Vagina (tissue), 2 donors: Measurements from ENCODE around the gene OXSR1. TPM values are rescaled to one million over a fixed set of nuclear protein-coding genes. Genes with fewer than 3 reads are reported as not detected.
"Not testable (repeated sequence)": the region's sequence is repeated elsewhere in the genome, so short reads cannot be mapped to it uniquely, and the experiment has no call there.

ENCODE experiments used
- DNase-seq, 2 donors: peaks; one replicate each; pipeline ENCODE4 v3.0.0-alpha.2; 2017; ENCODE audit errors: extremely low spot score in 2 of 2
- H3K27ac ChIP-seq: fragments of 200-600 bp; sonication (generic); one replicate; pipeline ENCODE4 v1.5.1; 2019
- H3K27me3 ChIP-seq: fragments of 200-600 bp; sonication (generic); one replicate; pipeline ENCODE4 v1.5.1; 2019
- H3K36me3 ChIP-seq, 2 donors: fragments of 200-600 bp; sonication (generic); one replicate each; pipeline ENCODE4 v1.5.1; 2017 to 2019
- H3K4me1 ChIP-seq: fragments of 200-600 bp; sonication (generic); one replicate; pipeline ENCODE4 v1.5.1; 2019
- H3K4me3 ChIP-seq, 2 donors: fragments of 200-600 bp; sonication (generic); 1 replicate in 1 of 2; 2 replicates in 1 of 2; pipeline ENCODE4 v1.5.1; 2016 to 2019
- H3K9me3 ChIP-seq: fragments of 200-600 bp; sonication (generic); one replicate; pipeline ENCODE4 v1.5.1; 2019
- POLR2A ChIP-seq, 2 donors: fragments of 450-650 bp; IDR thresholded peaks; one replicate each; pipeline ENCODE4 v1.6.1; 2017; ENCODE audit warnings: antibody characterized with exemption in 2 of 2, mild to moderate bottlenecking in 2 of 2, moderate library complexity in 2 of 2
- POLR2AphosphoS5 ChIP-seq, 2 donors: sonication (generic); formaldehyde crosslinking; IDR thresholded peaks; one replicate each; pipeline ENCODE4 v1.9.0; 2017; ENCODE audit warnings: antibody characterized with exemption in 2 of 2, mild to moderate bottlenecking in 2 of 2, low read depth in 1 of 2; ENCODE audit not compliant: insufficient read depth in 1 of 2
- intact Hi-C: fragments of 100-400 bp; cut with DNase I; formaldehyde crosslinking; loops from one replicate; pipeline ENCODE4 v1.15.1; 2023
- total RNA-seq: library from RNA; depleted of rRNA; stranded (reverse); fragments of >200 nt; gene quantifications from one replicate; pipeline ENCODE4 v1.2.3, GENCODE V29; 2016
- TF ChIP-seq, protein P1 (sequence below), 3 experiments: fragments of 450-650 bp in 2 of 3; fragments of 200-600 bp in 1 of 3; sonication (generic) in 1 of 3; IDR thresholded peaks; one replicate each; pipeline ENCODE4 v1.5.1; 2017 to 2019; ENCODE audit warnings: antibody characterized with exemption in 3 of 3, mild to moderate bottlenecking in 2 of 3, moderate library complexity in 2 of 3

Gene OXSR1
- total RNA-seq, 1 donor from 2014 or later = 22.8 TPM

DNA sequence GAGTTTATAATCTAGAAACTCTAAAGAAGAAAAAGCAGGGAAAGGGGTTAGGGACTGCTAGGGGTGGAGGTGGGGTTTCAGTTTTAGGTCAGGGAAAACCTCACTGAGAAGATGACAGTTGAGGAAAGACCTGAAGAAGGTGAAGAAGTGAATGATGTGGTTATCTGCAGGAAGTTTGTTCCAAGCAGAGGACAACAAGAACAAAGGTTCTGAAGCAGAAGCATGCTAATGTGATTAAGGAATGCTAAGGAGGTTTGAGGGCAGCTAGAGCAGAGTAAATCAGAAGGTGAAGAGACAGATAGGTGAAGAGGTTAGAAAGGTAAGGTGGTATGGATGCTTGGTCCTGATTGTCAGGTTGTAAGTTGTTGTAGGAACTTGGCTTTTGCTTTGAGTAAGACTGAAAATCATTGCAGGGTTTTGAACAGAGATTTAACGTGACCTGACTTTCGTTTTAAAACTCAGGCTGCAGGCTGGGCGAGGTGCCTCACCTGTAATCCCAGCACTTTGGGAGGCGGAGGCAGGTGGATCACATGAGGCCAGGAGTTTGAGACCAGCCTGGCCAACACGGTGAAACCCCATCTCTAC, 8.6 kb downstream of the OXSR1 start:
- Histone ChIP-seq H3K4me1 (peaks cover 25% of the 10 kb centered on the region), H3K27ac (no peak overlapping the region)

DNA sequence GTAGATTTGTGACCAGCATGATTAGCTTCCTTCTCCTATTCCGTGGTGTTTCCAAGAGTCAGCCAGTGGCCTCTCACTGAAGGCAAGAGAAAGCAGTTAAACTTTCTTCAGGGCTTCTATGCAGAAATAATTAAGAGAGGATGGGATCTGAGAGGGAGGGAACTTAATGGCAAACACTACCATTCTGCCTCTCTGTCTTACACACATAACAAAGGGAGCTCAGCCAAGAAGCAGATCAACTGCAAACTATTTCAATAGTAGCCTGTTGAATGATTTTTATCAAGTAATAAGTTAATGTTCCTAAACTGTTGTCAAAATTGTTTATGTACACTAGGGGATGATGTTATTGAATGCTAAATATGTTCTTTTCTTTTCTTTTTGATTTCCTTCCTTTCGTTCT, 11.8 kb downstream of the OXSR1 start:
- Histone ChIP-seq H3K27ac (no peak overlapping the region), H3K4me1 (peaks cover 19% of the 10 kb centered on the region), H3K9me3 (no peaks in the 10 kb centered on the region), H3K4me3 (no peak overlapping the region), H3K27me3 (no peaks in the 10 kb centered on the region), H3K36me3 (no peaks in the 10 kb centered on the region)
- TF ChIP-seq POLR2AphosphoS5 (IDR thresholded peaks at IDR 0.05; ENCODE audit: insufficient read depth in 1 of 2, low read depth in 1 of 2) = no peak
- TF ChIP-seq, protein P1, sequence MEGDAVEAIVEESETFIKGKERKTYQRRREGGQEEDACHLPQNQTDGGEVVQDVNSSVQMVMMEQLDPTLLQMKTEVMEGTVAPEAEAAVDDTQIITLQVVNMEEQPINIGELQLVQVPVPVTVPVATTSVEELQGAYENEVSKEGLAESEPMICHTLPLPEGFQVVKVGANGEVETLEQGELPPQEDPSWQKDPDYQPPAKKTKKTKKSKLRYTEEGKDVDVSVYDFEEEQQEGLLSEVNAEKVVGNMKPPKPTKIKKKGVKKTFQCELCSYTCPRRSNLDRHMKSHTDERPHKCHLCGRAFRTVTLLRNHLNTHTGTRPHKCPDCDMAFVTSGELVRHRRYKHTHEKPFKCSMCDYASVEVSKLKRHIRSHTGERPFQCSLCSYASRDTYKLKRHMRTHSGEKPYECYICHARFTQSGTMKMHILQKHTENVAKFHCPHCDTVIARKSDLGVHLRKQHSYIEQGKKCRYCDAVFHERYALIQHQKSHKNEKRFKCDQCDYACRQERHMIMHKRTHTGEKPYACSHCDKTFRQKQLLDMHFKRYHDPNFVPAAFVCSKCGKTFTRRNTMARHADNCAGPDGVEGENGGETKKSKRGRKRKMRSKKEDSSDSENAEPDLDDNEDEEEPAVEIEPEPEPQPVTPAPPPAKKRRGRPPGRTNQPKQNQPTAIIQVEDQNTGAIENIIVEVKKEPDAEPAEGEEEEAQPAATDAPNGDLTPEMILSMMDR (IDR thresholded peaks at IDR 0.05) = no peak
- TF ChIP-seq POLR2A (IDR thresholded peaks at IDR 0.05) = no peak
- intact Hi-C loops = no loop called here
- DNase-seq = no peak

More for the DNA sequence above, 8.6 kb downstream of the OXSR1 start:
- intact Hi-C loops = no loop called here
- Histone ChIP-seq H3K36me3 (no peaks in the 10 kb centered on the region), H3K4me3 (no peak overlapping the region), H3K27me3 (no peaks in the 10 kb centered on the region), H3K9me3 (no peaks in the 10 kb centered on the region)
- no peak for TF ChIP-seq POLR2A (IDR thresholded peaks at IDR 0.05)
- TF ChIP-seq, protein P1 (IDR thresholded peaks at IDR 0.05) = no peak
- no peak for TF ChIP-seq POLR2AphosphoS5 (IDR thresholded peaks at IDR 0.05; ENCODE audit: insufficient read depth in 1 of 2, low read depth in 1 of 2)
- no peak for DNase-seq

- no peaks in the 10 kb centered on the region for H3K9me3 ChIP-seq
- intact Hi-C loops = no loop called here
- peaks cover 11% of the 10 kb centered on the region for H3K4me1 ChIP-seq
- H3K36me3 ChIP-seq = peaks cover 0 to 6% of the 10 kb centered on the region in 2 donors
- no peak for DNase-seq
- no peak overlapping the region for H3K4me3 ChIP-seq
- no peaks in the 10 kb centered on the region for H3K27me3 ChIP-seq
- TF ChIP-seq POLR2AphosphoS5 (IDR thresholded peaks at IDR 0.05; ENCODE audit: insufficient read depth in 1 of 2, low read depth in 1 of 2) = no peak
- TF ChIP-seq, protein P1 (IDR thresholded peaks at IDR 0.05) = no peak
- no peak for TF ChIP-seq POLR2A (IDR thresholded peaks at IDR 0.05)
- H3K27ac ChIP-seq = no peak overlapping the region
Measured at GRCh38 chr3:38186781-38187180, 21.4 kb downstream of the OXSR1 start.

- intact Hi-C loops = no loop called here
- no peaks in the 10 kb centered on the region for H3K9me3 ChIP-seq
- no peak overlapping the region for H3K27ac ChIP-seq
- H3K4me1 ChIP-seq = peaks cover 4% of the 10 kb centered on the region
- no peaks in the 10 kb centered on the region for H3K36me3 ChIP-seq
- no peaks in the 10 kb centered on the region for H3K27me3 ChIP-seq
- no peak for TF ChIP-seq POLR2AphosphoS5 (IDR thresholded peaks at IDR 0.05; ENCODE audit: insufficient read depth in 1 of 2, low read depth in 1 of 2)
- H3K4me3 ChIP-seq = no peak overlapping the region
- DNase-seq = no peak
Measured at GRCh38 chr3:38190481-38190881, 25.1 kb downstream of the OXSR1 start.

DNA sequence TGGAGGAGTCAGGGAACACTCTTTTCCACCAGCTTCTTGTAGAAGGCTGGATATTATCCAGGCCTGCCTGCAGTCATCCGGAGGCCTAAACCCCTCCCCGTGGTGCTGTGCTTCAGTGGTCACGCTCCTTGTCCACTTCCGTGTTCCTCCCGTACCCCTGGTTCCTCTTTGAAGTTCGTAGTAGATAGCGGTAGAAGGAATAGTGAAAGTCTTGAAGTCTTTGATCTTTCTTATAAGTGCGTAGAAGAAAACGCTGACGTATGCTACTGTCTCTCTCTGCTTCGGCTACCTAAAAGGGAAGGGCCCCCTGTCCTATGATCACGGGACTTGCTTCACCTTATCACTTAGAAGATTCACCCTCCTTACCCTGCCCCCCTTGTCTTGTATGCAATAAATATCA, 37.6 kb downstream of the OXSR1 start:
- DNase-seq, H3K4me1 ChIP-seq, H3K4me3 ChIP-seq, H3K27me3 ChIP-seq, H3K27ac ChIP-seq, H3K9me3 ChIP-seq, intact Hi-C loops: not testable (repeated sequence)
- H3K36me3 ChIP-seq = peaks cover 0 to 16% of the 10 kb centered on the region in 2 donors

- Histone ChIP-seq H3K27me3 (no peaks in the 10 kb centered on the region), H3K9me3 (no peaks in the 10 kb centered on the region), H3K4me1 (no peaks in the 10 kb centered on the region), H3K36me3 (peaks cover 0 to 16% of the 10 kb centered on the region in 2 donors), H3K4me3 (no peak overlapping the region), H3K27ac (no peak overlapping the region)
- no peak for DNase-seq
- intact Hi-C loops = no loop called here
- TF ChIP-seq, protein P1 (IDR thresholded peaks at IDR 0.05) = no peak
- TF ChIP-seq POLR2A (IDR thresholded peaks at IDR 0.05) (no peak), POLR2AphosphoS5 (IDR thresholded peaks at IDR 0.05; ENCODE audit: insufficient read depth in 1 of 2, low read depth in 1 of 2) (no peak)
Measured at GRCh38 chr3:38203690-38204089, 38.4 kb downstream of the OXSR1 start.
